ENCODE data around the gene ENOX1.

ENOX1 gene

GRCh38 chr13:43239275-43239840, 547.4 kb downstream of the ENOX1 start:
- no peak for DNase-seq

- no peak for DNase-seq
Observed at GRCh38 chr13:43238341-43239083, 548.3 kb downstream of the ENOX1 start.

GRCh38 chr13:43237616-43238015, 549.2 kb downstream of the ENOX1 start:
- peak; percentile 35 for DNase-seq

- DNase-seq, result peak; percentile 66
Observed at GRCh38 chr13:43235028-43235427, 551.7 kb downstream of the ENOX1 start.

- DNase-seq, result peak; percentile 81
Observed at GRCh38 chr13:43232873-43233265, 553.9 kb downstream of the ENOX1 start.

- no peak for DNase-seq
Observed at GRCh38 chr13:43232144-43232872, 554.5 kb downstream of the ENOX1 start.

- DNase-seq, result no peak
Observed at GRCh38 chr13:43230989-43231388, 555.8 kb downstream of the ENOX1 start.

- DNase-seq, result peak; percentile 70
Observed at GRCh38 chr13:43229506-43229905, 557.3 kb downstream of the ENOX1 start.

GRCh38 chr13:43227721-43228120, 559.1 kb downstream of the ENOX1 start:
- no peak for DNase-seq

- peak; percentile 61 for DNase-seq
Observed at GRCh38 chr13:43223216-43223615, 563.6 kb downstream of the ENOX1 start.

- no peak for DNase-seq
Observed at GRCh38 chr13:43222086-43222485, 564.7 kb downstream of the ENOX1 start.

- peak; percentile 68 for DNase-seq
Observed at GRCh38 chr13:43221611-43222010, 565.2 kb downstream of the ENOX1 start.

GRCh38 chr13:43220873-43221595, 565.7 kb downstream of the ENOX1 start:
- DNase-seq, result no peak

- no peak for DNase-seq
Observed at GRCh38 chr13:43214124-43214523, 572.6 kb downstream of the ENOX1 start.

- no peak for DNase-seq
Observed at GRCh38 chr13:43206838-43207237, 579.9 kb downstream of the ENOX1 start.

- DNase-seq, result no peak
Observed at GRCh38 chr13:43205416-43205815, 581.4 kb downstream of the ENOX1 start.

- DNase-seq, result no peak
Observed at GRCh38 chr13:43204591-43204990, 582.2 kb downstream of the ENOX1 start.

GRCh38 chr13:43203781-43204180, 583.0 kb downstream of the ENOX1 start:
- no peak for DNase-seq

GRCh38 chr13:43200736-43201135, 586.0 kb downstream of the ENOX1 start:
- DNase-seq, result no peak

GRCh38 chr13:43200307-43200706, 586.5 kb downstream of the ENOX1 start:
- DNase-seq, result no peak

GRCh38 chr13:43196750-43197370, 589.9 kb downstream of the ENOX1 start:
- DNase-seq, result no peak

GRCh38 chr13:43196086-43196621, 590.6 kb downstream of the ENOX1 start:
- DNase-seq, result peak; percentile 42
